GM12878 (cell line): ENCODE data around the gene MED22. TPM values are rescaled to one million over a fixed set of nuclear protein-coding genes. Genes with fewer than 3 reads are reported as not detected.

Experiments used
- ATAC-seq: fragments of 200-7000 bp; cut with Tn5 transposase; 3 replicates; pipeline ENCODE4 v1.9.1; 2020; ENCODE audit warnings: mild to moderate bottlenecking, moderate library complexity
- BruUV-seq: library from RNA; stranded (reverse); fragments of 400-500 nt; replicated peaks from 2 replicates; lab custom pipeline; 2021; lab: Mats Ljungman, UMichigan
- CTCF ChIA-PET: fragments of 300-600 bp; sonication (Branson Sonifier 250); formaldehyde crosslinking; extraction: SDS; loops from one replicate; lab custom pipeline; 2021; ENCODE audit warnings: inconsistent platforms; lab: Yijun Ruan, JAX
- POLR2A ChIA-PET: fragments of 350-600 bp; formaldehyde crosslinking; extraction: SDS; loops from one replicate; lab custom pipeline; 2021; ENCODE audit warnings: inconsistent platforms; lab: Charles Lee
- RAD21 ChIA-PET: fragments of 300-600 bp; sonication (Branson Sonifier 250); formaldehyde crosslinking; loops from one replicate; lab custom pipeline; 2023; ENCODE audit warnings: antibody characterized with exemption; ENCODE audit not compliant: unreplicated experiment; lab: Charles Lee
- SMC1A ChIA-PET: fragments of 300-600 bp; sonication (Branson Sonifier 250); formaldehyde crosslinking; loops from one replicate; lab custom pipeline; 2023; ENCODE audit not compliant: unreplicated experiment, uncharacterized antibody; lab: Charles Lee
- DNase-seq: peaks from one replicate; pipeline ENCODE4 v3.0.0-alpha.2; 2011; ENCODE audit warnings: low read depth, low spot score
- FAIRE-seq: peaks from 3 replicates; lab custom pipeline; 2011; peaks lifted over from hg19 to GRCh38; lab: Jason Lieb, UNC
- H2AFZ ChIP-seq: 2 replicates; pipeline ENCODE4 v1.6.0; 2011; ENCODE audit warnings: low read depth, low read length, control low read depth; ENCODE audit not compliant: control insufficient read depth
- H3K27ac ChIP-seq: 2 replicates; pipeline ENCODE4 v1.5.1; 2011; ENCODE audit warnings: control low read depth; ENCODE audit not compliant: control insufficient read depth, insufficient read depth
- H3K27me3 ChIP-seq, 2 experiments: replicated peaks in 1 of 2; 2 replicates each; pipeline versions ENCODE4 v1.6.0 to v1.6.1; 2011; ENCODE audit warnings: low read length in 1 of 2; ENCODE audit not compliant: control insufficient read depth in 2 of 2, insufficient read depth in 2 of 2
- H3K36me3 ChIP-seq, 2 experiments: 2 replicates each; pipeline ENCODE4 v1.5.1; 2011; ENCODE audit warnings: low read length in 1 of 2; ENCODE audit not compliant: control insufficient read depth in 2 of 2, insufficient read depth in 2 of 2
- H3K4me1 ChIP-seq: 2 replicates; pipeline ENCODE4 v1.6.1; 2011; ENCODE audit warnings: mild to moderate bottlenecking, low read length, moderate library complexity, mixed read lengths; ENCODE audit not compliant: control insufficient read depth, insufficient read depth
- H3K4me2 ChIP-seq: 2 replicates; pipeline ENCODE4 v1.6.0; 2011; ENCODE audit warnings: control low read depth; ENCODE audit not compliant: control insufficient read depth, insufficient read depth
- H3K4me3 ChIP-seq: fragments of 200-600 bp; sonication (generic); 2 replicates; pipeline ENCODE4 v1.5.1; 2016
- H3K79me2 ChIP-seq: 2 replicates; pipeline ENCODE4 v1.6.0; 2011; ENCODE audit warnings: low read length; ENCODE audit not compliant: control insufficient read depth, insufficient read depth
- H3K9ac ChIP-seq: 2 replicates; pipeline ENCODE4 v1.8.0; 2011; ENCODE audit warnings: low read length, control low read depth, mixed read lengths; ENCODE audit not compliant: control insufficient read depth, insufficient read depth
- H3K9me3 ChIP-seq: replicated peaks from 3 replicates; pipeline ENCODE4 v1.5.1; 2011; ENCODE audit warnings: mild to moderate bottlenecking, low read length; ENCODE audit not compliant: control insufficient read depth, insufficient read depth
- H4K20me1 ChIP-seq: 2 replicates; pipeline ENCODE4 v1.6.0; 2011; ENCODE audit not compliant: control insufficient read depth, insufficient read depth
- CHD1 ChIP-seq: IDR thresholded peaks from 2 replicates; pipeline ENCODE4 v1.6.1; 2012; ENCODE audit warnings: low read depth, low read length, improper control_type of control experiment
- CREB1 ChIP-seq: IDR thresholded peaks from 2 replicates; pipeline ENCODE4 v1.6.1; 2012; ENCODE audit warnings: low read depth, mild to moderate bottlenecking, inconsistent platforms
- DPF2 ChIP-seq: fragments of 450-650 bp; IDR thresholded peaks from 2 replicates; pipeline ENCODE4 v1.6.1; 2017; ENCODE audit warnings: mild to moderate bottlenecking
- ETV6 ChIP-seq, 2 experiments: fragments of 450-650 bp in 1 of 2; IDR thresholded peaks in 1 of 2; conservative IDR thresholded peaks in 1 of 2; 2 replicates each; pipeline ENCODE4 v1.6.1; 2014; ENCODE audit warnings: antibody characterized with exemption in 1 of 2, borderline replicate concordance in 1 of 2, low read depth in 1 of 2, mild to moderate bottlenecking in 1 of 2, moderate library complexity in 1 of 2
- EZH2 ChIP-seq: IDR thresholded peaks from 2 replicates; pipeline ENCODE4 v1.6.1; 2012; ENCODE audit warnings: low read depth, mild to moderate bottlenecking, control low read depth, inconsistent platforms, low read length, borderline replicate concordance; ENCODE audit not compliant: control insufficient read depth
- FOS ChIP-seq: IDR thresholded peaks from 3 replicates; pipeline ENCODE4 v1.6.1; 2011; ENCODE audit warnings: borderline replicate concordance; ENCODE audit not compliant: insufficient read length; ENCODE audit errors: extremely low read depth
- JUNB ChIP-seq: IDR thresholded peaks from 2 replicates; pipeline ENCODE4 v1.6.1; 2016; ENCODE audit warnings: antibody characterized with exemption, mild to moderate bottlenecking
- MEF2A ChIP-seq: IDR thresholded peaks from 2 replicates; pipeline ENCODE4 v1.6.1; 2011; ENCODE audit warnings: low read depth, mild to moderate bottlenecking, low read length, moderate library complexity; ENCODE audit not compliant: insufficient read depth
- RBBP5 ChIP-seq: fragments of 200-600 bp; sonication (generic); conservative IDR thresholded peaks from 2 replicates; pipeline ENCODE4 v1.6.1; 2016
- RELA ChIP-seq: fragments of 450-650 bp; IDR thresholded peaks from 2 replicates; pipeline ENCODE4 v1.8.0; 2014; ENCODE audit warnings: borderline replicate concordance; ENCODE audit not compliant: partially characterized antibody
- WGBS: methylation state at CpG from one replicate; pipeline ENCODE4 v1.1.6; 2016; ENCODE audit warnings: low lambda C conversion rate; ENCODE audit not compliant: insufficient replicate concordance, insufficient coverage; ENCODE audit errors: missing lambda C conversion rate; 5-methylcytosine and 5-hydroxymethylcytosine counted together
- in situ Hi-C: fragments of 300-500 bp; cut with MboI; formaldehyde crosslinking; loops from 9 replicates; pipeline ENCODE4 v1.14.3; 2018; ENCODE audit warnings: mixed read lengths
- intact Hi-C: fragments of 100-400 bp; cut with micrococcal nuclease; formaldehyde crosslinking; loops from one replicate; pipeline ENCODE4 v1.14.2; 2022; ENCODE audit not compliant: unreplicated experiment
- polyA plus RNA-seq, 11 experiments: library from polyadenylated mRNA; depleted of rRNA in 4 of 11; unstranded in 6 of 11; stranded (reverse) in 5 of 11; fragments of >200 nt; fragmentation: Nextera tagmentation in 4 of 11; fragmentation: Illumina TruSeq in 1 of 11; extraction: Ambion mirVana in 4 of 11; extraction: Trizol in 1 of 11; gene quantifications; 1 replicate in 1 of 11; 2 replicates in 10 of 11; pipeline versions ENCODE4 v1.2.1 to v1.2.3, GENCODE V29; 2011 to 2016; ENCODE audit warnings: inconsistent platforms in 2 of 11, missing spikeins in 2 of 11, low read depth in 1 of 11
- total RNA-seq, 4 experiments: library from RNA; depleted of rRNA in 3 of 4; stranded (reverse); fragments of >200 nt in 3 of 4; fragmentation: Illumina TruSeq in 1 of 4; extraction: Trizol in 1 of 4; gene quantifications; 2 replicates each; pipeline versions ENCODE4 v1.2.1 to v1.2.3, GENCODE V29; 2013 to 2021
- TF ChIP-seq, protein P1 (sequence below): fragments of 450-650 bp; formaldehyde crosslinking; IDR thresholded peaks from 2 replicates; pipeline ENCODE4 v1.4.0; 2020; ENCODE audit warnings: mild to moderate bottlenecking, moderate library complexity
- TF ChIP-seq, protein P2 (sequence below): fragments of 450-650 bp; IDR thresholded peaks from 2 replicates; pipeline ENCODE4 v1.6.1; 2014; ENCODE audit warnings: mild to moderate bottlenecking

Gene MED22
- total and polyA plus RNA-seq, 10 of the 15 experiments (the other 5 are each of a cell fraction or from before 2014, with no cell fraction given) = 1.4 to 42.1 (median 24.6) TPM

DNA sequence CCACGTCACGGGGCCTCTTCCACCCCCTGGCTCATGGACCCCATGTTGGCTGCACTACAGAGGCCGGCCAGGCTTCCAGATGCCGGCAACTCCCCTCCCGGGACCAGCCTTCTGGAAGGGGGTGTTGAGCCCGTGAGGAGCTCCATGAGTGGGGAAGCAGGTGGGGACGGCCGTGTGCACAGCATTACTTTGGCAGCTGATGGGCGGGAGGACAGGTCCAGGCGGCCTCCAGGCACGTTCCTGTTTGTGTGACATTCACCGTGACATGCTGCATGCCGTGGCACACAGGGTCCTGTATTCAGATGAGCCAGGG lies 43.8 kb downstream of the MED22 start:
- no peaks in the 10 kb centered on the region for H3K9me3 ChIP-seq
- in situ Hi-C loops (no loop called here), intact Hi-C loops (no loop called here)
- H3K4me3 ChIP-seq = no peak overlapping the region
- 18% methylated on average over 13 of the region's 13 CpGs for WGBS
- no peaks in the 10 kb centered on the region for H3K4me1 ChIP-seq
- no peak overlapping the region for H3K27ac ChIP-seq
- DNase-seq (no peak), FAIRE-seq (no peak), ATAC-seq (no peak)
- H2AFZ ChIP-seq = no peak overlapping the region
- ChIA-PET POLR2A (no interaction called here), SMC1A (no interaction called here), CTCF (no interaction called here), RAD21 (no interaction called here)
- no TSS peak for BruUV-seq
- TF ChIP-seq ETV6 (conservative IDR thresholded peaks at IDR 0.05 in 1 of 2, IDR thresholded peaks at IDR 0.05 in 1 of 2; ENCODE audit: borderline replicate concordance in 1 of 2, low read depth in 1 of 2) (no peak), EZH2 (no peak)
- H3K4me2 ChIP-seq = no peak overlapping the region
- no peaks in the 10 kb centered on the region for H3K79me2 ChIP-seq
- H3K36me3 ChIP-seq = no peaks in the 10 kb centered on the region
- H3K27me3 ChIP-seq = no peaks in the 10 kb centered on the region; a peak in 2 of 4 replicates
- no peaks in the 10 kb centered on the region for H4K20me1 ChIP-seq
- no peak overlapping the region for H3K9ac ChIP-seq

DNA sequence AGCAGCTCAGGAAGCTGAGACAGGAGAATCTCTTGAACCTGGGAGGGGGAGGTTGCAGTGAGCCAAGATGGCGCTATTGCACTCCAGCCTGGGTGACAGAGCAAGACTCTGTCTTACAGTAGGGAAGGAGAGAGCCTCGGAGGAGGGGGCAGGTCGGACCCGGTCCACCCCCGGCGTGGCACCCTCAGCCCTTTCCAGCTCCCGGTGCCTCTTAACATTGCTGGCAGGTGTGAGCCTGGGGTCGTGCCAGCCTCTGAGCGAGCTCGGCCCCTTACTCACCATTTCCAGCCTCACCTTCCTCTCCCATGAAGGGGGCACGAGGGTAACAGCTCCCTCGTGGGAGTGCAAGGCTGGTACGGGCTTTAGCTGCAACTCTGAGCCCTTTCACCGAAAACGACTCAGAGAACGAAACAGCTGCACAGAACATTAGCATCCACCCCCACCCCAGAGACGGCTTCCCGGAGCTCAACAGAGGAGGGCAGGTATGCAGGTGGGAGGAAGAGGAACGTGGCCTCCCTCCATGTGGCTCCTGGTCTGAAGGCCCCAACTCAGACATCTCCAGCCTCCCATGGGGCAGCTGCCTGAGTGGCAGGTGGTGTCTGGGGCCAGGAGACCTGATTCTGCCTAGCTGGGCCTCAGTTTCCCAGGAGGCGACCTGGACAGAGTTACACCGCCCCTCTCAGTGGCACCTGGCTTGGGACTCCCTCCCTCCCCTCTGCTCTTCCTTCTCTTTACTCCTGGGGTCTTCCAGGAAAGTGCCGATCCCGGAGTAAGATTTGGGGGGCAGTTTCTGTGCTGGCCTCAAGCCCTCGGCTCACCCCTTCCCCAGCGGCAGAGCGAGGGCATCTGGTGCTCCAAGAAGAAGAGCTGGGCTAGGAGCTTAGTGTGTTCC lies 44.4 kb downstream of the MED22 start:
- no peaks in the 10 kb centered on the region for H3K9me3 ChIP-seq
- WGBS = 31% methylated on average over 24 of the region's 26 CpGs
- CTCF ChIA-PET = no interaction called here
- SMC1A ChIA-PET = no interaction called here
- POLR2A ChIA-PET = no interaction called here
- RAD21 ChIA-PET = no interaction called here
- H3K4me2 ChIP-seq = no peak overlapping the region
- in situ Hi-C loops = no loop called here
- intact Hi-C loops = no loop called here
- H3K27ac ChIP-seq = no peak overlapping the region
- H3K36me3 ChIP-seq = no peaks in the 10 kb centered on the region
- no peaks in the 10 kb centered on the region for H3K4me1 ChIP-seq
- no peaks in the 10 kb centered on the region for H3K79me2 ChIP-seq
- BruUV-seq = no TSS peak
- H3K27me3 ChIP-seq = no peaks in the 10 kb centered on the region; a peak in 2 of 4 replicates
- FAIRE-seq (no peak), ATAC-seq (no peak), DNase-seq (no peak)
- H3K9ac ChIP-seq = no peak overlapping the region
- no peak overlapping the region for H2AFZ ChIP-seq
- H3K4me3 ChIP-seq = no peak overlapping the region
- no peaks in the 10 kb centered on the region for H4K20me1 ChIP-seq
- TF ChIP-seq CREB1 = no peak
- no peak for TF ChIP-seq MEF2A
- TF ChIP-seq, protein P1, sequence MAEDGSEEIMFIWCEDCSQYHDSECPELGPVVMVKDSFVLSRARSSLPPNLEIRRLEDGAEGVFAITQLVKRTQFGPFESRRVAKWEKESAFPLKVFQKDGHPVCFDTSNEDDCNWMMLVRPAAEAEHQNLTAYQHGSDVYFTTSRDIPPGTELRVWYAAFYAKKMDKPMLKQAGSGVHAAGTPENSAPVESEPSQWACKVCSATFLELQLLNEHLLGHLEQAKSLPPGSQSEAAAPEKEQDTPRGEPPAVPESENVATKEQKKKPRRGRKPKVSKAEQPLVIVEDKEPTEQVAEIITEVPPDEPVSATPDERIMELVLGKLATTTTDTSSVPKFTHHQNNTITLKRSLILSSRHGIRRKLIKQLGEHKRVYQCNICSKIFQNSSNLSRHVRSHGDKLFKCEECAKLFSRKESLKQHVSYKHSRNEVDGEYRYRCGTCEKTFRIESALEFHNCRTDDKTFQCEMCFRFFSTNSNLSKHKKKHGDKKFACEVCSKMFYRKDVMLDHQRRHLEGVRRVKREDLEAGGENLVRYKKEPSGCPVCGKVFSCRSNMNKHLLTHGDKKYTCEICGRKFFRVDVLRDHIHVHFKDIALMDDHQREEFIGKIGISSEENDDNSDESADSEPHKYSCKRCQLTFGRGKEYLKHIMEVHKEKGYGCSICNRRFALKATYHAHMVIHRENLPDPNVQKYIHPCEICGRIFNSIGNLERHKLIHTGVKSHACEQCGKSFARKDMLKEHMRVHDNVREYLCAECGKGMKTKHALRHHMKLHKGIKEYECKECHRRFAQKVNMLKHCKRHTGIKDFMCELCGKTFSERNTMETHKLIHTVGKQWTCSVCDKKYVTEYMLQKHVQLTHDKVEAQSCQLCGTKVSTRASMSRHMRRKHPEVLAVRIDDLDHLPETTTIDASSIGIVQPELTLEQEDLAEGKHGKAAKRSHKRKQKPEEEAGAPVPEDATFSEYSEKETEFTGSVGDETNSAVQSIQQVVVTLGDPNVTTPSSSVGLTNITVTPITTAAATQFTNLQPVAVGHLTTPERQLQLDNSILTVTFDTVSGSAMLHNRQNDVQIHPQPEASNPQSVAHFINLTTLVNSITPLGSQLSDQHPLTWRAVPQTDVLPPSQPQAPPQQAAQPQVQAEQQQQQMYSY (CRISPR knock-in tag) = no peak
- TF ChIP-seq, protein P2, sequence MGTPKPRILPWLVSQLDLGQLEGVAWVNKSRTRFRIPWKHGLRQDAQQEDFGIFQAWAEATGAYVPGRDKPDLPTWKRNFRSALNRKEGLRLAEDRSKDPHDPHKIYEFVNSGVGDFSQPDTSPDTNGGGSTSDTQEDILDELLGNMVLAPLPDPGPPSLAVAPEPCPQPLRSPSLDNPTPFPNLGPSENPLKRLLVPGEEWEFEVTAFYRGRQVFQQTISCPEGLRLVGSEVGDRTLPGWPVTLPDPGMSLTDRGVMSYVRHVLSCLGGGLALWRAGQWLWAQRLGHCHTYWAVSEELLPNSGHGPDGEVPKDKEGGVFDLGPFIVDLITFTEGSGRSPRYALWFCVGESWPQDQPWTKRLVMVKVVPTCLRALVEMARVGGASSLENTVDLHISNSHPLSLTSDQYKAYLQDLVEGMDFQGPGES = no peak
- no peak for TF ChIP-seq RBBP5
- TF ChIP-seq DPF2 = no peak
- no peak for TF ChIP-seq JUNB
- no peak for TF ChIP-seq CHD1
- TF ChIP-seq RELA = no peak
- no peak for TF ChIP-seq FOS
